ENCODE results near the gene SLC29A3.

DNA sequence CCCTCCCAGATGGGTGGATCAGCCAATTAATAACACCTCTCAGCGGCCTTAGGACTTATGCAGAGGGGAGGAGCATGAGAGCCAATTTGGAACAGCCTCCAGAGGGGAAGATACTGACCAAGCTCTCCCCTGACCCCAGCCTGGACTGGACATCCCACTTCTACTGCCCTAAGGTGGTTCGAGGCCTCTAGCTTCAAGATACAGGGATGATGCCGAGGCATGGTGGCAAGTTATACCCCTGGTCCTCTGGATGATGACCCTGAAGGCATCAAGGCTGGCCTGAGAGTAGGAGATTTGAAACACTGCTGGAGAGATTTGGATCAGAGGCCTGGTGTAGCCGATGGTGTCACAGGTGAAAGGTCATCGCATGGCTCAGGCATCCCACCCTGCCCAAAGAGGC is 80.9 kb downstream of the SLC29A3 start:
- TF ChIP-seq EZH2 (IDR thresholded peaks at IDR 0.05; ENCODE audit: low read depth, unreplicated experiment) (no peak), POLR2AphosphoS5 (IDR thresholded peaks at IDR 0.05; ENCODE audit: low read depth) (no peak), REST (IDR thresholded peaks at IDR 0.05; ENCODE audit: unreplicated experiment) (no peak), EZH2phosphoT487 (IDR thresholded peaks at IDR 0.05; ENCODE audit: unreplicated experiment) (no peak), JUNB (IDR thresholded peaks at IDR 0.05; ENCODE audit: unreplicated experiment) (no peak), NANOG (IDR thresholded peaks at IDR 0.05; ENCODE audit: borderline replicate concordance) (no peak), ZNF331 (CRISPR knock-in tag; IDR thresholded peaks at IDR 0.05; ENCODE audit: low read depth) (no peak), CREB1 (CRISPR knock-in tag; IDR thresholded peaks at IDR 0.05; ENCODE audit: low read depth) (no peak), ZNF114 (CRISPR knock-in tag; IDR thresholded peaks at IDR 0.05) (no peak), ETS1 (IDR thresholded peaks at IDR 0.05) (no peak)
- TF ChIP-seq, protein P1, sequence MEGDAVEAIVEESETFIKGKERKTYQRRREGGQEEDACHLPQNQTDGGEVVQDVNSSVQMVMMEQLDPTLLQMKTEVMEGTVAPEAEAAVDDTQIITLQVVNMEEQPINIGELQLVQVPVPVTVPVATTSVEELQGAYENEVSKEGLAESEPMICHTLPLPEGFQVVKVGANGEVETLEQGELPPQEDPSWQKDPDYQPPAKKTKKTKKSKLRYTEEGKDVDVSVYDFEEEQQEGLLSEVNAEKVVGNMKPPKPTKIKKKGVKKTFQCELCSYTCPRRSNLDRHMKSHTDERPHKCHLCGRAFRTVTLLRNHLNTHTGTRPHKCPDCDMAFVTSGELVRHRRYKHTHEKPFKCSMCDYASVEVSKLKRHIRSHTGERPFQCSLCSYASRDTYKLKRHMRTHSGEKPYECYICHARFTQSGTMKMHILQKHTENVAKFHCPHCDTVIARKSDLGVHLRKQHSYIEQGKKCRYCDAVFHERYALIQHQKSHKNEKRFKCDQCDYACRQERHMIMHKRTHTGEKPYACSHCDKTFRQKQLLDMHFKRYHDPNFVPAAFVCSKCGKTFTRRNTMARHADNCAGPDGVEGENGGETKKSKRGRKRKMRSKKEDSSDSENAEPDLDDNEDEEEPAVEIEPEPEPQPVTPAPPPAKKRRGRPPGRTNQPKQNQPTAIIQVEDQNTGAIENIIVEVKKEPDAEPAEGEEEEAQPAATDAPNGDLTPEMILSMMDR (conservative IDR thresholded peaks at IDR 0.05; ENCODE audit: low read depth in 2 of 2) = no peak

All from GM23338 (cell line).